Loucy (cell line): Measurements from ENCODE around the gene BANF1.

Source experiments
- H2AFZ ChIP-seq: fragments of 200-600 bp; sonication (generic); 2 replicates; pipeline ENCODE4 v1.6.0; 2016; ENCODE audit warnings: antibody characterized with exemption, mild to moderate bottlenecking, low read length, moderate library complexity
- H3F3A ChIP-seq: fragments of 200-600 bp; 2 replicates; pipeline ENCODE4 v1.6.0; 2016; ENCODE audit warnings: antibody characterized with exemption, low read depth, mild to moderate bottlenecking
- H3K27me3 ChIP-seq: fragments of 200-600 bp; sonication (generic); 2 replicates; pipeline ENCODE4 v1.6.1; 2014; ENCODE audit warnings: low read length, mild to moderate bottlenecking; ENCODE audit not compliant: insufficient read depth, poor library complexity, severe bottlenecking
- H3K36me3 ChIP-seq: fragments of 200-600 bp; sonication (generic); 2 replicates; pipeline ENCODE4 v1.6.1; 2016; ENCODE audit warnings: low read length; ENCODE audit not compliant: insufficient read depth
- H3K4me1 ChIP-seq: fragments of 200-600 bp; sonication (generic); 2 replicates; pipeline ENCODE4 v1.5.1; 2014; ENCODE audit warnings: low read length, mild to moderate bottlenecking; ENCODE audit not compliant: insufficient read depth, poor library complexity, severe bottlenecking
- H3K4me2 ChIP-seq: fragments of 200-600 bp; sonication (generic); 2 replicates; pipeline ENCODE4 v1.6.0; 2014; ENCODE audit warnings: antibody characterized with exemption, low read length, low read depth, mild to moderate bottlenecking; ENCODE audit not compliant: poor library complexity, severe bottlenecking
- H3K4me3 ChIP-seq: fragments of 200-600 bp; sonication (generic); 2 replicates; pipeline ENCODE4 v1.5.1; 2014; ENCODE audit warnings: low read length, mild to moderate bottlenecking, mixed read lengths; ENCODE audit not compliant: poor library complexity, severe bottlenecking
- H3K79me2 ChIP-seq: fragments of 200-600 bp; sonication (generic); 2 replicates; pipeline ENCODE4 v1.6.1; 2014; ENCODE audit warnings: low read length; ENCODE audit not compliant: insufficient read depth
- H3K9ac ChIP-seq: fragments of 200-600 bp; sonication (generic); 2 replicates; pipeline ENCODE4 v1.6.0; 2014; ENCODE audit warnings: mild to moderate bottlenecking, low read depth, low read length, moderate library complexity; ENCODE audit not compliant: poor library complexity, severe bottlenecking
- H3K9me2 ChIP-seq: fragments of 200-600 bp; sonication (generic); replicated peaks from 2 replicates; pipeline ENCODE4 v1.6.1; 2016; ENCODE audit warnings: low read depth, low read length, mixed read lengths
- H3K9me3 ChIP-seq: fragments of 200-600 bp; sonication (generic); 2 replicates; pipeline ENCODE4 v1.6.1; 2014; ENCODE audit warnings: mild to moderate bottlenecking, antibody characterized with exemption, low read length, low read depth; ENCODE audit not compliant: insufficient read depth
- H4K20me1 ChIP-seq: fragments of 200-600 bp; sonication (generic); 2 replicates; pipeline ENCODE4 v1.6.0; 2014; ENCODE audit warnings: antibody characterized with exemption, low read length, mild to moderate bottlenecking; ENCODE audit not compliant: insufficient read depth, poor library complexity, severe bottlenecking
- CTCF ChIP-seq: fragments of 200-600 bp; sonication (generic); conservative IDR thresholded peaks from 2 replicates; pipeline ENCODE4 v1.5.1; 2014; ENCODE audit warnings: mild to moderate bottlenecking, antibody characterized with exemption, low read length
- EZH2phosphoT487 ChIP-seq: fragments of 200-600 bp; IDR thresholded peaks from 2 replicates; pipeline ENCODE4 v1.6.1; 2018; ENCODE audit warnings: antibody characterized with exemption, mild to moderate bottlenecking, moderate library complexity, borderline replicate concordance

The BANF1 gene

GRCh38 chr11:66012371-66012945, 10.2 kb downstream of the BANF1 start:
- no peaks in the 10 kb centered on the region for H3K36me3 ChIP-seq
- TF ChIP-seq CTCF (no peak), EZH2phosphoT487 (no peak)
- H2AFZ ChIP-seq: no peak overlapping the region
- no peaks in the 10 kb centered on the region for H3K27me3 ChIP-seq
- H3K9ac ChIP-seq: no peak overlapping the region
- H3K9me2 ChIP-seq: no peaks in the 10 kb centered on the region
- H3F3A ChIP-seq: no peaks in the 10 kb centered on the region
- H4K20me1 ChIP-seq: no peaks in the 10 kb centered on the region
- H3K4me2 ChIP-seq: no peak overlapping the region
- H3K4me1 ChIP-seq: peaks cover 7% of the 10 kb centered on the region
- no peak overlapping the region for H3K4me3 ChIP-seq
- H3K9me3 ChIP-seq: no peaks in the 10 kb centered on the region
- H3K79me2 ChIP-seq: no peaks in the 10 kb centered on the region

- Histone ChIP-seq H3K9me2 (no peaks in the 10 kb centered on the region), H3K36me3 (no peaks in the 10 kb centered on the region), H4K20me1 (no peaks in the 10 kb centered on the region), H3K79me2 (no peaks in the 10 kb centered on the region), H3K4me1 (peaks cover 7% of the 10 kb centered on the region), H3K9me3 (no peaks in the 10 kb centered on the region), H3F3A (no peaks in the 10 kb centered on the region), H3K4me2 (no peak overlapping the region), H3K9ac (no peak overlapping the region), H3K27me3 (no peaks in the 10 kb centered on the region), H3K4me3 (no peak overlapping the region), H2AFZ (no peak overlapping the region)
- TF ChIP-seq CTCF: no peak
- no peak for TF ChIP-seq EZH2phosphoT487
Observed at GRCh38 chr11:66012946-66013761, 10.9 kb downstream of the BANF1 start.

- Histone ChIP-seq H3K4me1 (peaks cover 2% of the 10 kb centered on the region), H3K9me3 (no peaks in the 10 kb centered on the region), H3K79me2 (no peaks in the 10 kb centered on the region), H2AFZ (no peak overlapping the region), H3F3A (no peaks in the 10 kb centered on the region), H3K27me3 (no peaks in the 10 kb centered on the region), H4K20me1 (no peaks in the 10 kb centered on the region), H3K36me3 (no peaks in the 10 kb centered on the region), H3K4me2 (no peak overlapping the region), H3K4me3 (no peak overlapping the region), H3K9me2 (no peaks in the 10 kb centered on the region), H3K9ac (no peak overlapping the region)
- TF ChIP-seq CTCF: no peak
- no peak for TF ChIP-seq EZH2phosphoT487
Observed at GRCh38 chr11:66013762-66014100, 11.4 kb downstream of the BANF1 start.
